ENCODE measurements around the gene ZNF346. TPM values are rescaled to one million over a fixed set of nuclear protein-coding genes. Genes with fewer than 3 reads are reported as not detected.

Gene ZNF346
- total and polyA plus RNA-seq, 10 of the 15 experiments (the other 5 are each of a cell fraction or from before 2014, with no cell fraction given) = 6.5 to 30.2 (median 24.0) TPM

DNA sequence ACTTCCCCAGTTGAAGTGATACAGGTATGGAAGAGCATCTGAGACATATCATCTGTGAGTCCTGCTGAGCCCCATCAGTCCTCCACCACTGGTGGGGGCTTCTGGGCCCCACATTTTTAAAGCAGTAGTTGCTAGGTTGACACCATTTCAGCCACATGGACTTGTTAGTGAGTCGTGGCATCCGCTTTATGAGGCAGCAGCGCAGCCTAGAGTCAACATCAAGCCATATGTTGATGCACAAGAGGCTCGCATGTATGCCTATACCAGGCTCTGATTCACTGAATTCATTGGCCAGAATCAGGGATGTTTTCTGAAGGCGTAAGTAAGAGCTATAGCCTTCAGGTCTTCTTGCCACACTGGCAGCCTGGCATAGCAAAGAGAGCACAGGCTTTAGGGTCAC, 26.8 kb downstream of the ZNF346 start:
- WGBS (ENCODE audit: insufficient coverage, insufficient replicate concordance, low lambda C conversion rate, missing lambda C conversion rate) = 100% methylated on average over 5 of the region's 5 CpGs
- CTCF ChIA-PET = interaction anchor here (1.2 kb wide), 1 partner anchor 389 kb away, joined by 4 read pairs; no protein-coding TSS in a partner anchor
- no peaks in the 10 kb centered on the region for H3K79me2 ChIP-seq (ENCODE audit: control insufficient read depth, insufficient read depth, low read length)
- H3K4me3 ChIP-seq = no peak overlapping the region
- H3K9ac ChIP-seq (ENCODE audit: control insufficient read depth, insufficient read depth, low read length) = no peak overlapping the region
- H3K27ac ChIP-seq (ENCODE audit: control insufficient read depth, insufficient read depth) = no peak overlapping the region
- FAIRE-seq (no peak), ATAC-seq (no peak), DNase-seq (ENCODE audit: low read depth, low spot score) (no peak)
- BruUV-seq (replicated peaks) = no TSS peak
- no peak overlapping the region for H3K4me2 ChIP-seq (ENCODE audit: control insufficient read depth, insufficient read depth)
- SMC1A ChIA-PET (ENCODE audit: uncharacterized antibody, unreplicated experiment) = interaction anchor here (0.6 to 1.5 kb wide), 2 partner anchors 63 to 1831 kb away, joined by 3 read pairs; no protein-coding TSS in a partner anchor
- POLR2A ChIA-PET = no interaction called here
- intact Hi-C loops (cut with micrococcal nuclease; ENCODE audit: unreplicated experiment) (no loop called here), in situ Hi-C loops (cut with MboI) (no loop called here)
- no peaks in the 10 kb centered on the region for H4K20me1 ChIP-seq (ENCODE audit: control insufficient read depth, insufficient read depth)
- H2AFZ ChIP-seq (ENCODE audit: control insufficient read depth, low read depth, low read length) = no peak overlapping the region
- TF ChIP-seq CEBPB (IDR thresholded peaks at IDR 0.05; ENCODE audit: borderline replicate concordance in 1 of 2, low read depth in 2 of 2, low read length in 2 of 2) (no peak), RAD21 (IDR thresholded peaks at IDR 0.05; ENCODE audit: insufficient read depth, low read depth, low read length) (peak; percentile 27; the same call in 1 of the 2 replicates)
- TF ChIP-seq, protein P1, sequence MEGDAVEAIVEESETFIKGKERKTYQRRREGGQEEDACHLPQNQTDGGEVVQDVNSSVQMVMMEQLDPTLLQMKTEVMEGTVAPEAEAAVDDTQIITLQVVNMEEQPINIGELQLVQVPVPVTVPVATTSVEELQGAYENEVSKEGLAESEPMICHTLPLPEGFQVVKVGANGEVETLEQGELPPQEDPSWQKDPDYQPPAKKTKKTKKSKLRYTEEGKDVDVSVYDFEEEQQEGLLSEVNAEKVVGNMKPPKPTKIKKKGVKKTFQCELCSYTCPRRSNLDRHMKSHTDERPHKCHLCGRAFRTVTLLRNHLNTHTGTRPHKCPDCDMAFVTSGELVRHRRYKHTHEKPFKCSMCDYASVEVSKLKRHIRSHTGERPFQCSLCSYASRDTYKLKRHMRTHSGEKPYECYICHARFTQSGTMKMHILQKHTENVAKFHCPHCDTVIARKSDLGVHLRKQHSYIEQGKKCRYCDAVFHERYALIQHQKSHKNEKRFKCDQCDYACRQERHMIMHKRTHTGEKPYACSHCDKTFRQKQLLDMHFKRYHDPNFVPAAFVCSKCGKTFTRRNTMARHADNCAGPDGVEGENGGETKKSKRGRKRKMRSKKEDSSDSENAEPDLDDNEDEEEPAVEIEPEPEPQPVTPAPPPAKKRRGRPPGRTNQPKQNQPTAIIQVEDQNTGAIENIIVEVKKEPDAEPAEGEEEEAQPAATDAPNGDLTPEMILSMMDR (IDR thresholded peaks at IDR 0.05 in 2 of 3, conservative IDR thresholded peaks at IDR 0.05 in 1 of 3; ENCODE audit: control insufficient read depth in 2 of 3, extremely low read depth in 1 of 3, insufficient read depth in 1 of 3, low read depth in 3 of 3, low read length in 3 of 3) = peak in 2 of 3 experiments; percentile 8 to 19; a peak in 1 of 6 replicates
- TF ChIP-seq, protein P2, sequence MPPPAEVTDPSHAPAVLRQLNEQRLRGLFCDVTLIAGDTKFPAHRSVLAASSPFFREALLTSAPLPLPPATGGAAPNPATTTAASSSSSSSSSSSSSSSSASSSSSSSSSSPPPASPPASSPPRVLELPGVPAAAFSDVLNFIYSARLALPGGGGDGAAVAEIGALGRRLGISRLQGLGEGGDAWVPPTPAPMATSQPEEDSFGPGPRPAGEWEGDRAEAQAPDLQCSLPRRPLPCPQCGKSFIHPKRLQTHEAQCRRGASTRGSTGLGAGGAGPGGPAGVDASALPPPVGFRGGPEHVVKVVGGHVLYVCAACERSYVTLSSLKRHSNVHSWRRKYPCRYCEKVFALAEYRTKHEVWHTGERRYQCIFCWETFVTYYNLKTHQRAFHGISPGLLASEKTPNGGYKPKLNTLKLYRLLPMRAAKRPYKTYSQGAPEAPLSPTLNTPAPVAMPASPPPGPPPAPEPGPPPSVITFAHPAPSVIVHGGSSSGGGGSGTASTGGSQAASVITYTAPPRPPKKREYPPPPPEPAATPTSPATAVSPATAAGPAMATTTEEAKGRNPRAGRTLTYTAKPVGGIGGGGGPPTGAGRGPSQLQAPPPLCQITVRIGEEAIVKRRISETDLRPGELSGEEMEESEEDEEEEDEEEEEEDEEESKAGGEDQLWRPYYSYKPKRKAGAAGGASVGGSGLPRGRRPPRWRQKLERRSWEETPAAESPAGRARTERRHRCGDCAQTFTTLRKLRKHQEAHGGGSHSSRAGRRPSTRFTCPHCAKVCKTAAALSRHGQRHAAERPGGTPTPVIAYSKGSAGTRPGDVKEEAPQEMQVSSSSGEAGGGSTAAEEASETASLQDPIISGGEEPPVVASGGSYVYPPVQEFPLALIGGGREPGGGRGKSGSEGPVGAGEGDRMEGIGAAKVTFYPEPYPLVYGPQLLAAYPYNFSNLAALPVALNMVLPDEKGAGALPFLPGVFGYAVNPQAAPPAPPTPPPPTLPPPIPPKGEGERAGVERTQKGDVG (CRISPR knock-in tag; IDR thresholded peaks at IDR 0.05) = no peak
- RAD21 ChIA-PET (ENCODE audit: unreplicated experiment) = interaction anchor here (0.7 kb wide), 1 partner anchor 148 kb away, joined by 3 read pairs; no protein-coding TSS in a partner anchor
- H3K4me1 ChIP-seq (ENCODE audit: control insufficient read depth, insufficient read depth, low read length) = no peaks in the 10 kb centered on the region
- H3K27me3 ChIP-seq (replicated peaks in 1 of 2; ENCODE audit: control insufficient read depth in 2 of 2, insufficient read depth in 2 of 2, low read length in 1 of 2) = no peaks in the 10 kb centered on the region
- no peaks in the 10 kb centered on the region for H3K9me3 ChIP-seq (replicated peaks; ENCODE audit: control insufficient read depth, insufficient read depth, low read length)
- H3K36me3 ChIP-seq (ENCODE audit: control insufficient read depth in 2 of 2, insufficient read depth in 2 of 2, low read length in 1 of 2) = peaks cover 9 to 12% of the 10 kb centered on the region in 2 experiments
